Lower leg skin (tissue), 4 donors: ENCODE results near the gene SCRN2. TPM values are rescaled to one million over a fixed set of nuclear protein-coding genes. Genes with fewer than 3 reads are reported as not detected.

Experiments
- DNase-seq, 2 donors: peaks; one replicate each; pipeline ENCODE4 v3.0.0-alpha.2; 2019; ENCODE audit warnings: low spot score in 2 of 2
- H3K4me3 ChIP-seq: fragments of 200-600 bp; sonication (generic); 2 replicates; pipeline ENCODE4 v1.5.1; 2017; ENCODE audit warnings: mild to moderate bottlenecking, low read depth; ENCODE audit not compliant: poor library complexity, severe bottlenecking
- POLR2A ChIP-seq, 2 donors: fragments of 450-650 bp; IDR thresholded peaks; one replicate each; pipeline ENCODE4 v1.6.1; 2016 to 2017; ENCODE audit warnings: antibody characterized with exemption in 2 of 2, mild to moderate bottlenecking in 1 of 2, moderate library complexity in 1 of 2
- WGBS, 2 donors: methylation state at CpG; one replicate each; pipeline ENCODE4 v1.1.5; 2018; 5-methylcytosine and 5-hydroxymethylcytosine counted together
- intact Hi-C: fragments of 100-400 bp; cut with DNase I; formaldehyde crosslinking; loops from one replicate; pipeline ENCODE4 v1.15.0; 2023; ENCODE audit warnings: low total_unique reads
- total RNA-seq, 4 donors: library from RNA; depleted of rRNA; stranded (reverse); fragments of >200 nt; gene quantifications; one replicate each; pipeline ENCODE4 v1.1.0, GENCODE V29; 2016
- TF ChIP-seq, protein P1 (sequence below), 3 donors: fragments of 450-650 bp; IDR thresholded peaks; one replicate each; pipeline ENCODE4 v1.5.1; 2016; ENCODE audit warnings: antibody characterized with exemption in 3 of 3, mild to moderate bottlenecking in 3 of 3, moderate library complexity in 2 of 3

Gene SCRN2
- total RNA-seq, 4 donors from 2014 or later = 23.1 to 37.9 (median 28.3) TPM

DNA sequence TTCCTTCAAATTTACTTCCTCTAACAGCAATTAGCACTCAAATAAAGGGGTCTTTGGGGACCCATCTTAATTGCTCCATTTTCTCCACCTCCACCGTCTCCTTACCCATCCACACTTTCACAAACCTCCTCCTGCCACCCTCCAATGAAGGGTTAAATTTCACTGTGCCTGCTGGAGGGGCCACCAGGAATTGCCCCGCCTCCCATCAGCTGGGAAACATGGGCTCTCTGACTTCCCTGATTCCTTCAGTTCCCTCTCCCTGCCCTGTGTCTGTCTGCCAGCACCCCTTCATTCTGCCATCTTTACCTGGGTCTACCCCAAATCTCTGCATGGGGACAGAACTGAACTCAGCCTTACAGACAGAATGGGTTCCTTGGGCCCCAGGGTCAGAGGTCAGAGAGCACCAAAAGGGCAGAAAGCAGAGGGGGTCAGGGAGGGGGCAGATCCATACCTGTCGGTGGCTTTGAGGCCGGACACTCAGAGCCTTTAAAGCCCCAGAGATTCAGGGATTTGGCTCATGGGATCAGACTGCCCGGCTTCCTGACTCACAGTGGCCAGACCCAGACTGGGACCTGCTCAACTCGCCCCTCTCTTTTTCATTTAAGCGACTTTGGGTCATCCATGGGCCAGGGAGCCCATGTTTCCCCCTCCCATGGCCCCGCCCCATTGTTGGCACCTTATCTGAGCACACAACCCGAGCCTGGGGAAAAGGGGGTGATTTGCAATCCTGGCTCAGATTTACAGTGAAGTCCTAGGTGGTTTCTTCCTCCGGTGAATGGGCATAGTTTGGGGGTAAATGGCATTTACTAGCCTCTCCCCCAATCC lies 37.3 kb upstream of the SCRN2 start:
- DNase-seq = no peak
- no peak for TF ChIP-seq POLR2A (IDR thresholded peaks at IDR 0.05)
- TF ChIP-seq, protein P1, sequence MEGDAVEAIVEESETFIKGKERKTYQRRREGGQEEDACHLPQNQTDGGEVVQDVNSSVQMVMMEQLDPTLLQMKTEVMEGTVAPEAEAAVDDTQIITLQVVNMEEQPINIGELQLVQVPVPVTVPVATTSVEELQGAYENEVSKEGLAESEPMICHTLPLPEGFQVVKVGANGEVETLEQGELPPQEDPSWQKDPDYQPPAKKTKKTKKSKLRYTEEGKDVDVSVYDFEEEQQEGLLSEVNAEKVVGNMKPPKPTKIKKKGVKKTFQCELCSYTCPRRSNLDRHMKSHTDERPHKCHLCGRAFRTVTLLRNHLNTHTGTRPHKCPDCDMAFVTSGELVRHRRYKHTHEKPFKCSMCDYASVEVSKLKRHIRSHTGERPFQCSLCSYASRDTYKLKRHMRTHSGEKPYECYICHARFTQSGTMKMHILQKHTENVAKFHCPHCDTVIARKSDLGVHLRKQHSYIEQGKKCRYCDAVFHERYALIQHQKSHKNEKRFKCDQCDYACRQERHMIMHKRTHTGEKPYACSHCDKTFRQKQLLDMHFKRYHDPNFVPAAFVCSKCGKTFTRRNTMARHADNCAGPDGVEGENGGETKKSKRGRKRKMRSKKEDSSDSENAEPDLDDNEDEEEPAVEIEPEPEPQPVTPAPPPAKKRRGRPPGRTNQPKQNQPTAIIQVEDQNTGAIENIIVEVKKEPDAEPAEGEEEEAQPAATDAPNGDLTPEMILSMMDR (IDR thresholded peaks at IDR 0.05) = no peak
- WGBS, 2 donors = 48 to 60% methylated on average over 9 to 10 of the region's 10 CpGs
- no peak overlapping the region for H3K4me3 ChIP-seq
- intact Hi-C loops = no loop called here

DNA sequence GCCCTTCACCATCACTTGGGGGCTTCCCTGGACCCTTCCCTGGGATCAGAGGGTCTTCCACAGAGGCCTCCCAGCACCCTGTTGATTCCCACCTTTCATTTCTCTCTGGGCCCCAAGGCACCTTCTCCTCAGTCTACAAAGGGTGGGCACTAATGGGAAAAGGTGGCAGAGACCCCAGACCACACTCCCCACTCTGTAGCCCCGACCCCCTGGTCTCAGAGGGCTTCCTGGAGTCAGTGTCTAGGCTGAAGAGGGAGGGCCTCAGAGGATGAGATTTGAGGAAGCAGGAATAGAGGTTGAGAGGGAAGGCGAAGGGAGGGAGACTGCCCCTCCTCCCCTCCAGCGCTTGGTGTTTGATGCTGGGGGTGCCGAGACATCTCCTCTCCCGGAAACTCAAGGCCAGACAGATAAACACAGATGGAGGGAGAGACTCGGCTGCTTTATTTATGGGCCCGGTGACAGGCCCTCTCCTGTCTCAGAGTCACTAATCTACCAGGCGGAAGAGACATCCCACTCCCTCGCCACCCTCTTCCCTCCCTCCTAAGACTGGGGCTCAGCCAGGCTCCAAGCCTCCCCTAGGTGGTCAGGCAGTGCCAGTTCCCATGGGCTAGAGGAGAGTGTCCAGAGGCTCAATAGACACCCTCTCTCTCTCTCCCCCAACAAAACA lies 36.4 kb upstream of the SCRN2 start:
- intact Hi-C loops = no loop called here
- no peak for DNase-seq
- WGBS, 2 donors = 63 to 65% methylated on average over 9 of the region's 9 CpGs
- H3K4me3 ChIP-seq = no peak overlapping the region
- no peak for TF ChIP-seq POLR2A (IDR thresholded peaks at IDR 0.05)
- TF ChIP-seq, protein P1 (IDR thresholded peaks at IDR 0.05) = no peak

DNA sequence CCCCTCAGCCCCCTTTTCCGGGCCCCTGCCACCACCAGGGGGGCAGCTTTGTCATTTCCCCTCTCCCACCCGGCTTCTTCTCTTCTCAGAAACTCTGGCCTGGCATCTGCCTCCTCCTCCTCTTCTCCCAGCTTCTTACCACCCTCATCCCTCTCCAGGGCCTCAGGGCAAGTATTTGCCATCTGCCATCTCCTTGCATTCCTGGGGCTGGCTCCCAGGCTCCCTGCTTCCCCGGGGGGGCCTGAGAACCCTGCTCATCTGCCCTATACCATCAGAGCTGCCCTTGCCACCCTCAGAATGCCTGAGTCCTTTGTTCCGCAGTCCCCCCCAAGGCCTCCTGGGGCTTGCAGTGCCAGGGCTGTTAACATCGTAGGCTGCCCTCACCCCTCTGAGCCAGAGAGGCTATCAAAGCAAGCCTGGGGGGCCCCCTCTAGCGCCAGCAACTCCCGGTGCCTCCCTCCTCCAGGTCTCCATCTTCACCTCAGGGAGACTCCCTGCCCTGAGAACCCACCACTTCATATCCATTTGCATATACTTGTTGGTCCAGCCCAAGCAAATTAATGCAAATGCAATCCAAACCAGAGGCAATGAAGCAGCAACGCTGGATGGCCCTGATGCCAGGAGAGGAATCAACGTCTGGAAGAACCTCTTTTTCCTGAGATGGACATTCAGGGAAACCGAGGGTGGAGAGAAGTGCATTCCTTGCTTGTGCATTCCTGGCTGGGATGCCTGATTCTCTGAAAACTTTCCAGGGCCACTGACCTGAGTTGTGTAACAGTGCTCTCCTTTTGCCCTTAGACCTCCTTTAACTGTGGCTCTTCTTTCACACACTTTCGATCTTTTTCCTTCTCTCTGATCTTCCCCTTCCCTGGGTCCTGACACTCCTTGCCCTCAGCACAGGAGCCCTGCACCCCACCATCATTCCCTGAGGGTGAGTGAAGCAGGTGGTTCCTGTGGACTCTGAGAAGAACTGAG lies 34.2 kb upstream of the SCRN2 start:
- no peak for DNase-seq
- H3K4me3 ChIP-seq = no peak overlapping the region
- intact Hi-C loops = no loop called here
- TF ChIP-seq, protein P1 (IDR thresholded peaks at IDR 0.05) = no peak
- no peak for TF ChIP-seq POLR2A (IDR thresholded peaks at IDR 0.05)
- WGBS, 2 donors = 54 to 62% methylated on average over 11 of the region's 11 CpGs

DNA sequence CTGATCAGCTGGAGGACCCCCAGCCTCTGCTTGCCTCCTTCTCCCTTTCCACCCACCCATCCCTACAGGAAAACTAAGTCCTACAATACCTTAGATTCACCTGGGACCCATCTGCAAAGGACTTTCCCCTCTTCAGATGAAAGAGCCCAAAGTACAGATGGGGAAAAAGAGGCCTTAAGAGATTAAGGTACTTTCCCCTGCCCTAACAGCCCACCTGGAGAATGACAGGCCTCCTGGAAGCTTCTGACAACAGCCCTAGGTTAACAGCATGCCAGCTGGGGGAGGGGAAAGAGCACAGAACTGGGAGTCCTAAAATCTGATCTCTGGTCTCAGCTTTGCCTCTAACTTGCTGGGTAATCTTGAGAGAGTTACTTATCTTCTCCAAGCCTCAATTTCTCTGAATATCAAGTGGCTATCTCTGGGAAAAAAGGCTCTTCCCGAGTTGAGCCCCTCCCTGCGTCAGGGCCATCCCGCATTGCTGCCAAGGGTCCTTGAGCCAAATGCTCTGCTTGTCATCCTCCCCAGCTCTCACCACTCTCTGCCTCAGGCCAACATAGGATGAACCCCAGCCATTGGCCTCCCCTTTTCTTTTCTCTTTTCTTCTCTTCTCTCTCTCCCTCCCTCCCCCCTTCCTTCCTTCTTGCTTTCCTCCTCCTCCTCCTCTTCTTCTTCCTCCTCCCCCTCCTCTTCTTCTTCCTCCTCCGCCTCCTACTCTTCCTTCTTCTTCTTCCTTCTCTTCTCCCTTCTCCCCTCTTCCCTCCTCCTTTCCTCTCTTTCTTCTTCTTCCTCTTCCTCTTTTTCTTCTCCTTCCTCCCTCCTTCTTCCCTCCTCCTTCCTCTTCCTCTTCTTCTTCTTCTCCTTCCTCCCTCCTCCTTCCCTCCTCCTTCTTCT lies 32.4 kb upstream of the SCRN2 start:
- WGBS, 2 donors = 65 to 67% methylated on average over 4 of the region's 4 CpGs

More for the DNA sequence above, 32.4 kb upstream of the SCRN2 start:
- no peak overlapping the region for H3K4me3 ChIP-seq
- DNase-seq = no peak
- intact Hi-C loops = no loop called here
- no peak for TF ChIP-seq POLR2A (IDR thresholded peaks at IDR 0.05)
- TF ChIP-seq, protein P1 (IDR thresholded peaks at IDR 0.05) = no peak
